SIG-M5 treated with dmso at 0.1 percent for 504 hours (cell line): Measurements from ENCODE around the gene OSTC.
"Not testable (repeated sequence)": the region's sequence is repeated elsewhere in the genome, so short reads cannot be mapped to it uniquely, and the experiment has no call there.

Source experiments
- DNase-seq: peaks from one replicate; lab custom pipeline; 2025; ENCODE audit not compliant: unreplicated experiment; lab: John Stamatoyannopoulos, UW

The OSTC gene

DNA sequence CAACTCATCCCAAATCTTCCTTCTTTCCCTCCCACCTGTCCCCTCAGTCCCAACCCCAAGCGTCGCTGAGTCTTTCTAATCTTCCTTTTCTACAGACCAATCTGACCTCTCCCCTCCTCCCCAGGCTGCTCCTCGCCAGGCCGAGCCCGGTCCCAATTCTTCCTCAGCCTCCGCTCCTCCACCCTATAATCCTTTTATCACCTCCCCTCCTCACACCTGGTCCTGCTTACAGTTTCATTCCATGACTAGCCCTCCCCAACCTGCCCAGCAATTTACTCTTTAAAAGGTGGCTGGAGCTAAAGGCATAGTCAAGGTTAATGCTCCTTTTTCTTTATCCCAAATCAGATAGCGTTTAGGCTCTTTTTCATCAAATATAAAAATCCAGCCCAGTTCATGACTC lies 60.2 kb downstream of the OSTC start:
- DNase-seq: not testable (repeated sequence)

DNA sequence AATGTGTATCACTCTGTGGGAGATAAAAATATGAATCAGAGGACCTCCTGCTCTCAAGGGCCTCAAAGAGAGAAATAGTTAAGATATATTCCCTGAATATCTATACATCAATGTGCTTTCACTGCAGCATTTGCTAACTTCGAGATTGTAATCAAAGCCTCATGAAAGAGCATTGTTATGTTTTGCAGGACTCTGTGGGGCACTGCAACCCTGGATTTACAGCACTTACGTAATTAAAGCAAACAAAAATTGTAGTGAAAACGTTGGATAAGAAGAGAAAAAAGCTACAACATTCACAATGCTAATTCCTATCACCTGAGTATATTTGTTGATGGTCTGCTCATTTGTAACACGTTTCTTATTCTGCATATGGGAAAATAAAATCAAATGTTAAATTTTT lies 64.5 kb downstream of the OSTC start:
- DNase-seq: no peak

DNA sequence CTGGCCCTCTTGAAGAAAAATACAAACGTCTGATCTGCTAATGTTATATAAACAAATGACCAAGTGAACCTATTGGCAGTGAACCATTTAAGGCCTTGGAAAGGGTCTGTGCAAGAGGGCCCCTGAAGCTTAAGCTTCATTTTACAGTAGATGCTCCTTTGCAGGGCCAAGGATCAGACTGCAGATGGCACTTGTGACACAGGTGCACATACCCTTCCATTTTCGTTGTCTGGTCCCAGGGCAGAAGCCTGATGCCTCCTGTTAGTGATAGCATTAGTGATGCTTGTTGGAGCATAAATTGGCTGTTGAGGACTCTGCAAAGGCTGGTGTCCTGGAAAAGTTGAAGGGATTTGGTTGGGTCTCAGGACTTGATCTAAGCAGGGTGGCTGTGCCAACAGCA lies 65.9 kb downstream of the OSTC start:
- no peak for DNase-seq

DNA sequence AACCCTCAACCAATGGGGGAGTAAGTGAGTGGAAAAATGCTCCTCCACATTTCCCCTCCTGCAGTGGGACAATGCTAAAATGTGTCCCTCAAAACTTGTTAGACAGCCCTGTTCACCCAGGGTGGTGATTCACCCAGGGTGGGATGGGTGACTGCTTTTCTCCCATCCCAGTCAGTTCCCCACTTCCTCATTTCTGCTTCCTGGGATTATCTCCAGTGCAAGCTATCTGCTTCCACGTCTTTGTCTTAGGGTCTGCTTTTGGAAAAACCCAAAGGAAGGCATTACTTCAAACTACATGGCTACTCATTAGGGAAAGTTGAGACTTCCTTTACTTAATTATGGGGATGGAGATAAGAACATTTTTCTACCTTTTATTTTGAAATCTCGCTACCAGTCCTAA lies 67.0 kb downstream of the OSTC start:
- no peak for DNase-seq
